Heart left ventricle (tissue), 13 donors: ENCODE data around the gene ARAF.

Experiments
- POLR2A ChIP-seq, 2 donors: fragments of 450-650 bp; IDR thresholded peaks; one replicate each; pipeline ENCODE4 v1.6.1; 2017; ENCODE audit warnings: antibody characterized with exemption in 2 of 2, mild to moderate bottlenecking in 2 of 2, moderate library complexity in 2 of 2
- TF ChIP-seq, protein P1 (sequence below), 12 donors: fragments of 200-600 bp; sonication (generic) in 4 of 12; IDR thresholded peaks; one replicate each; pipeline versions ENCODE4 v1.5.0 to v1.8.0; 2018 to 2022; ENCODE audit warnings: antibody characterized with exemption in 12 of 12, mild to moderate bottlenecking in 5 of 12
- donor health status: ischemic (EF 13 %, LVEDD 7.1; RV severe dilation, severe dysfunction).
- donor health status: DM: no; HTN: yes; CAD: no.
- donor health status: DM: no; HTN: no; CAD: no.
- donor health status: ischemic (EF 25% LVEDD 6.9; RV normal size, moderate dysfunction).
- donor health status: ischemic (EF 25% LVEDD 5.7; RV mildly dilated, moderate dysfunction).
- donor health status: ischemic (EF 35%, LVEDD 5.7; RV mildly dilated, moderate dysfunction).
- donor health status: nonischemic (EF 11% LVEDD 7.7; RV severe dilation, severe dysfunction).
- donor health status: DM: yes; HTN: yes; CAD: no.
- donor health status: PGD.
- donor health status: ischemic (EF 29% LVEDD 5.4; RV normal size, mild dysfunction).
- donor health status: nonischemic (EF 23%, LVEDD 6.1; RV moderate dilation, normal function).

DNA sequence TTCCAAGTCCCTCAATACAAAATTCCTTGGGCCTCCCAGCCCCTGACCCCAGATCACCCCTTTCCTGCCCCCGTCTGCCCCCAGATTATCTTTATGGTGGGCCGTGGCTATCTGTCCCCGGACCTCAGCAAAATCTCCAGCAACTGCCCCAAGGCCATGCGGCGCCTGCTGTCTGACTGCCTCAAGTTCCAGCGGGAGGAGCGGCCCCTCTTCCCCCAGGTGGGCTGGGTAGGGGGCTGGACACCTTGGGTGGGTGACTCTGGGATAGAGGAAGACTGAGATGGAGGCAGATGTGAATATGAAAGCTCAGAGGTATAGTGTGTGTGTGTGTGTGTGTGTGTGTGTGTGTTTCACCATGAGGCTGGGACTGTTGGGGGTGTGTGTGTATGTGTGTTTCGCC, 9.8 kb downstream of the ARAF start:
- TF ChIP-seq POLR2A (IDR thresholded peaks at IDR 0.05), result no peak
- TF ChIP-seq, protein P1, sequence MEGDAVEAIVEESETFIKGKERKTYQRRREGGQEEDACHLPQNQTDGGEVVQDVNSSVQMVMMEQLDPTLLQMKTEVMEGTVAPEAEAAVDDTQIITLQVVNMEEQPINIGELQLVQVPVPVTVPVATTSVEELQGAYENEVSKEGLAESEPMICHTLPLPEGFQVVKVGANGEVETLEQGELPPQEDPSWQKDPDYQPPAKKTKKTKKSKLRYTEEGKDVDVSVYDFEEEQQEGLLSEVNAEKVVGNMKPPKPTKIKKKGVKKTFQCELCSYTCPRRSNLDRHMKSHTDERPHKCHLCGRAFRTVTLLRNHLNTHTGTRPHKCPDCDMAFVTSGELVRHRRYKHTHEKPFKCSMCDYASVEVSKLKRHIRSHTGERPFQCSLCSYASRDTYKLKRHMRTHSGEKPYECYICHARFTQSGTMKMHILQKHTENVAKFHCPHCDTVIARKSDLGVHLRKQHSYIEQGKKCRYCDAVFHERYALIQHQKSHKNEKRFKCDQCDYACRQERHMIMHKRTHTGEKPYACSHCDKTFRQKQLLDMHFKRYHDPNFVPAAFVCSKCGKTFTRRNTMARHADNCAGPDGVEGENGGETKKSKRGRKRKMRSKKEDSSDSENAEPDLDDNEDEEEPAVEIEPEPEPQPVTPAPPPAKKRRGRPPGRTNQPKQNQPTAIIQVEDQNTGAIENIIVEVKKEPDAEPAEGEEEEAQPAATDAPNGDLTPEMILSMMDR (IDR thresholded peaks at IDR 0.05), result no peak
